GM19193 (cell line): ENCODE data around the gene USP24.

Experiments
- POLR2A ChIP-seq: IDR thresholded peaks from 4 replicates; pipeline ENCODE4 v1.6.1; 2011; ENCODE audit not compliant: insufficient read depth, insufficient read length; ENCODE audit errors: extremely low read depth

Gene USP24

GRCh38 chr1:55039342-55040082, 175.7 kb downstream of the USP24 start, which contains the start of gene PCSK9:
Gene PCSK9 (plus strand): TSS chr1:55039548. CDS start chr1:55039838, 290 bp downstream.
- TF ChIP-seq POLR2A, result no peak

- no peak for TF ChIP-seq POLR2A
Measured at GRCh38 chr1:55038974-55039341, 176.2 kb downstream of the USP24 start.

GRCh38 chr1:55038552-55038838, 176.7 kb downstream of the USP24 start:
- TF ChIP-seq POLR2A, result no peak

- no peak for TF ChIP-seq POLR2A
Measured at GRCh38 chr1:55037733-55038551, 177.2 kb downstream of the USP24 start.

- TF ChIP-seq POLR2A, result no peak
Measured at GRCh38 chr1:55035904-55036303, 179.3 kb downstream of the USP24 start.

- TF ChIP-seq POLR2A, result no peak
Measured at GRCh38 chr1:55034476-55035133, 180.6 kb downstream of the USP24 start.

GRCh38 chr1:55033265-55033614, 181.9 kb downstream of the USP24 start:
- TF ChIP-seq POLR2A, result no peak

GRCh38 chr1:55021942-55022546, 193.1 kb downstream of the USP24 start:
- TF ChIP-seq POLR2A, result no peak

- TF ChIP-seq POLR2A, result no peak
Measured at GRCh38 chr1:55018395-55018794, 196.8 kb downstream of the USP24 start.
